Sigmoid colon (tissue), 7 donors: Measurements from ENCODE around the gene ITIH6. TPM values are rescaled to one million over a fixed set of nuclear protein-coding genes. Genes with fewer than 3 reads are reported as not detected.
"Not testable (repeated sequence)": the region's sequence is repeated elsewhere in the genome, so short reads cannot be mapped to it uniquely, and the experiment has no call there.

Experiments
- DNase-seq: peaks from one replicate; pipeline ENCODE4 v3.0.0-alpha.2; 2019
- H3K27ac ChIP-seq, 4 donors: fragments of 200-600 bp; sonication (generic); one replicate each; pipeline ENCODE4 v1.5.1; 2016 to 2019; ENCODE audit warnings: mild to moderate bottlenecking in 1 of 4
- H3K27me3 ChIP-seq, 3 donors: fragments of 200-600 bp; sonication (generic); one replicate each; pipeline ENCODE4 v1.5.1; 2019; ENCODE audit warnings: mild to moderate bottlenecking in 1 of 3
- H3K36me3 ChIP-seq, 4 donors: fragments of 200-600 bp; sonication (generic); one replicate each; pipeline ENCODE4 v1.5.1; 2016 to 2019
- H3K4me1 ChIP-seq, 4 donors: fragments of 200-600 bp; sonication (generic); one replicate each; pipeline ENCODE4 v1.5.1; 2017 to 2019
- H3K4me3 ChIP-seq, 4 donors: fragments of 200-600 bp; sonication (generic); one replicate each; pipeline ENCODE4 v1.5.1; 2017 to 2019; ENCODE audit warnings: mild to moderate bottlenecking in 2 of 4, moderate library complexity in 1 of 4
- H3K9me3 ChIP-seq, 4 donors: fragments of 200-600 bp in 3 of 4; sonication (generic) in 3 of 4; one replicate each; pipeline versions ENCODE4 v1.5.1 to v1.6.1; 2013 to 2019
- EP300 ChIP-seq, 4 donors: sonication (generic); formaldehyde crosslinking; IDR thresholded peaks; one replicate each; pipeline ENCODE4 v1.6.1; 2017; ENCODE audit warnings: antibody characterized with exemption in 4 of 4
- POLR2A ChIP-seq, 2 donors: fragments of 450-650 bp; IDR thresholded peaks; one replicate each; pipeline ENCODE4 v1.6.1; 2016; ENCODE audit warnings: antibody characterized with exemption in 2 of 2, mild to moderate bottlenecking in 2 of 2, moderate library complexity in 2 of 2
- POLR2AphosphoS5 ChIP-seq, 4 donors: sonication (generic); formaldehyde crosslinking; IDR thresholded peaks; one replicate each; pipeline ENCODE4 v1.6.1; 2017; ENCODE audit warnings: antibody characterized with exemption in 4 of 4
- WGBS, 2 donors: extraction: QIAGEN DNeasy Blood & Tissue Kit; methylation state at CpG; one replicate each; pipeline ENCODE4 v1.1.7; 2013; 5-methylcytosine and 5-hydroxymethylcytosine counted together
- intact Hi-C: fragments of 100-400 bp; cut with DNase I; formaldehyde crosslinking; loops from one replicate; pipeline ENCODE4 v1.15.1; 2023
- polyA plus RNA-seq, 3 donors: library from polyadenylated mRNA; stranded (reverse); fragments of 200-250 nt; gene quantifications; one replicate each; pipeline ENCODE4 v1.2.3, GENCODE V29; 2013
- total RNA-seq, 4 donors: library from RNA; depleted of rRNA; stranded (reverse); fragments of >200 nt; gene quantifications; one replicate each; pipeline ENCODE4 v1.1.0, GENCODE V29; 2016
- TF ChIP-seq, protein P1 (sequence below), 4 experiments: fragments of 450-650 bp in 3 of 4; fragments of 200-600 bp in 1 of 4; IDR thresholded peaks; one replicate each; pipeline ENCODE4 v1.5.1; 2016 to 2019; ENCODE audit warnings: antibody characterized with exemption in 4 of 4, mild to moderate bottlenecking in 3 of 4, moderate library complexity in 2 of 4
- donor health status: healthy with polysubstance abuse.
- donor health status: Bipolar disorder and iron deficiency.
- donor health status: healthy.

ITIH6 gene
- total and polyA plus RNA-seq, 7 donors = under 0.01 TPM; not detected in 6

- intact Hi-C loops = no loop called here
- WGBS, 2 donors = 43 to 75% methylated on average over 2 of the region's 2 CpGs
- no peaks in the 10 kb centered on the region for H3K27me3 ChIP-seq
- H3K4me3 ChIP-seq = no peak overlapping the region
- DNase-seq = no peak
- H3K36me3 ChIP-seq = no peaks in the 10 kb centered on the region
- no peaks in the 10 kb centered on the region for H3K9me3 ChIP-seq
- TF ChIP-seq, protein P1, sequence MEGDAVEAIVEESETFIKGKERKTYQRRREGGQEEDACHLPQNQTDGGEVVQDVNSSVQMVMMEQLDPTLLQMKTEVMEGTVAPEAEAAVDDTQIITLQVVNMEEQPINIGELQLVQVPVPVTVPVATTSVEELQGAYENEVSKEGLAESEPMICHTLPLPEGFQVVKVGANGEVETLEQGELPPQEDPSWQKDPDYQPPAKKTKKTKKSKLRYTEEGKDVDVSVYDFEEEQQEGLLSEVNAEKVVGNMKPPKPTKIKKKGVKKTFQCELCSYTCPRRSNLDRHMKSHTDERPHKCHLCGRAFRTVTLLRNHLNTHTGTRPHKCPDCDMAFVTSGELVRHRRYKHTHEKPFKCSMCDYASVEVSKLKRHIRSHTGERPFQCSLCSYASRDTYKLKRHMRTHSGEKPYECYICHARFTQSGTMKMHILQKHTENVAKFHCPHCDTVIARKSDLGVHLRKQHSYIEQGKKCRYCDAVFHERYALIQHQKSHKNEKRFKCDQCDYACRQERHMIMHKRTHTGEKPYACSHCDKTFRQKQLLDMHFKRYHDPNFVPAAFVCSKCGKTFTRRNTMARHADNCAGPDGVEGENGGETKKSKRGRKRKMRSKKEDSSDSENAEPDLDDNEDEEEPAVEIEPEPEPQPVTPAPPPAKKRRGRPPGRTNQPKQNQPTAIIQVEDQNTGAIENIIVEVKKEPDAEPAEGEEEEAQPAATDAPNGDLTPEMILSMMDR (IDR thresholded peaks at IDR 0.05) = no peak
- TF ChIP-seq EP300 (IDR thresholded peaks at IDR 0.05) (no peak), POLR2A (IDR thresholded peaks at IDR 0.05) (no peak), POLR2AphosphoS5 (IDR thresholded peaks at IDR 0.05) (no peak)
- H3K4me1 ChIP-seq = no peaks in the 10 kb centered on the region
- no peak overlapping the region for H3K27ac ChIP-seq
These were observed 11.1 kb downstream of the ITIH6 start for GRCh38 chrX:54786967-54787366.

DNA sequence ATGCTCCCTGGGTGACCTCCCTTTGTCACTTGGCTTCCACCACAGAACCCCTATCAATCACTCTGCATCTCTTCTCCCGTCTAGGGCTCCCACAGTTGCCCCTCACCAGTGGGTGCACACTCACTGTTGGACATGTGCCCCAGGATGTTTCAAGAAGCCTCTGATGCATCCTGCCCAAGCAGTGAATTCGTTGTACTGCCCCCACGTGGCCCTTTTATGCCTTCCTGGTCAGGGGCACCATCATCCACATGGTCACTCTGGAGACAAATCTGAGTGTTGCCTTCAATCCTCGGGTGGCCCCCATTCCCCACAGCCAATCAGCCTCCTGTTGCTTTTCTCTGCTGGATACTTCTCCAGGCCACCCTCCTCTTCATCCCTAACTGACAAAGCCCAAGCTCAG lies 12.2 kb downstream of the ITIH6 start:
- no peak overlapping the region for H3K27ac ChIP-seq
- 26 to 47% methylated on average over 4 of the region's 4 CpGs for WGBS, 2 donors
- no peak for DNase-seq
- no peaks in the 10 kb centered on the region for H3K36me3 ChIP-seq
- H3K4me1 ChIP-seq = no peaks in the 10 kb centered on the region
- TF ChIP-seq POLR2A (IDR thresholded peaks at IDR 0.05) (no peak), EP300 (IDR thresholded peaks at IDR 0.05) (no peak), POLR2AphosphoS5 (IDR thresholded peaks at IDR 0.05) (no peak)
- TF ChIP-seq, protein P1 (IDR thresholded peaks at IDR 0.05) = no peak
- intact Hi-C loops = no loop called here
- H3K9me3 ChIP-seq = no peaks in the 10 kb centered on the region
- H3K4me3 ChIP-seq = no peak overlapping the region
- H3K27me3 ChIP-seq = no peaks in the 10 kb centered on the region

DNA sequence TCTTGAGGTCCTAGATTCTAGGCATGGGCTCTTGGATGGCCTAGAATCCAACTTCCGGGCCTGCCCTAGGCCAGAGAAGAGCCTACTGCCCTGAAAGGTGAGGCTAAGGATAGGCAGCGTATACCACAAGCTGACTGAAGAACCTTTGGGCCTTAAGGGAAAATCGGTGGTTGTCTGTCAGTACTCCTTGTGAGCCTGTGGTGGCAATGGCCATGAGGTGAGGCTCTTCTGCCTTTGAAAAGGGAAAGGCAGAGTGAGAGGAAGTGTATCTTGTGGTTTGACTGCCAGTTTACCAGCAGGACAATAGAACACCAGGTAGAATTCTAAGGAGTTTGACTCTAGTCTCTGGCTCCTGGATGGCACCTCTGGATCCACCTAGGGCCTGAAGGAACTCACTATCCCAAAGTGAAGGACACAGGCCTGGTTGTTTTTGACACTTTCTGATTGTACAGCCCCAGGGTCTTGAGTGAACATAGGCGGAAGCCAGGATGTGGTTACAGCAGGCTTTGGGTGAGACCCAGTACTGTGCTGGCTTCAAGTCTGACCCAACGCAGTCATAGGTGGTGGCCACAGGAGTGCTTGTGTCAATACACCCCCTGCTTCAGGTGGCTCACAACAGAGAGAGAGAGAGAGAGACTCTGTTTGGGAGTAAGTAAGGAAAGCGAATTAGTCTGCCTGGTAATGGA lies 20.9 kb downstream of the ITIH6 start:
- TF ChIP-seq EP300 (IDR thresholded peaks at IDR 0.05) (no peak), POLR2A (IDR thresholded peaks at IDR 0.05) (no peak), POLR2AphosphoS5 (IDR thresholded peaks at IDR 0.05) (no peak)
- TF ChIP-seq, protein P1 (IDR thresholded peaks at IDR 0.05) = no peak
- no peak for DNase-seq
- no peaks in the 10 kb centered on the region for H3K27me3 ChIP-seq
- H3K4me3 ChIP-seq = no peak overlapping the region
- H3K4me1 ChIP-seq = no peaks in the 10 kb centered on the region
- H3K36me3 ChIP-seq = no peaks in the 10 kb centered on the region
- WGBS, 2 donors = 79 to 87% methylated on average over 6 of the region's 6 CpGs
- intact Hi-C loops = no loop called here
- no peaks in the 10 kb centered on the region for H3K9me3 ChIP-seq
- no peak overlapping the region for H3K27ac ChIP-seq

GRCh38 chrX:54776061-54776460 lies 22.0 kb downstream of the ITIH6 start:
- H3K36me3 ChIP-seq = no peaks in the 10 kb centered on the region
- H3K9me3 ChIP-seq = no peaks in the 10 kb centered on the region
- no peak for DNase-seq
- no peak overlapping the region for H3K4me3 ChIP-seq
- H3K27ac ChIP-seq = no peak overlapping the region
- H3K4me1 ChIP-seq = no peaks in the 10 kb centered on the region
- H3K27me3 ChIP-seq = no peaks in the 10 kb centered on the region
- intact Hi-C loops = no loop called here
- WGBS, 2 donors = 82 to 84% methylated on average over 6 of the region's 6 CpGs
- TF ChIP-seq, protein P1 (IDR thresholded peaks at IDR 0.05) = no peak
- TF ChIP-seq EP300 (IDR thresholded peaks at IDR 0.05) (no peak), POLR2AphosphoS5 (IDR thresholded peaks at IDR 0.05) (no peak), POLR2A (IDR thresholded peaks at IDR 0.05) (no peak)

GRCh38 chrX:54774391-54775094 lies 23.5 kb downstream of the ITIH6 start:
- H3K36me3 ChIP-seq, H3K9me3 ChIP-seq, DNase-seq, H3K27me3 ChIP-seq, H3K4me1 ChIP-seq, intact Hi-C loops, H3K27ac ChIP-seq, H3K4me3 ChIP-seq: not testable (repeated sequence)
- WGBS, 2 donors = 41 to 45% methylated on average over 1 of the region's 2 CpGs
